Subcutaneous adipose tissue (tissue), 4 donors: Measurements from ENCODE around the gene NKD1. TPM values are rescaled to one million over a fixed set of nuclear protein-coding genes. Genes with fewer than 3 reads are reported as not detected.

Experiments
- total RNA-seq, 4 donors: library from RNA; depleted of rRNA; stranded (reverse); fragments of >200 nt; gene quantifications; one replicate each; pipeline ENCODE4 v1.1.0, GENCODE V29; 2016
- TF ChIP-seq, protein P1 (sequence below): fragments of 450-650 bp; IDR thresholded peaks from one replicate; pipeline ENCODE4 v1.5.1; 2016; ENCODE audit warnings: low read depth, mild to moderate bottlenecking, control low read depth, antibody characterized with exemption, moderate library complexity

NKD1 gene
- total RNA-seq, 4 donors from 2014 or later, result 0.68 to 2.9 (median 2.1) TPM

- TF ChIP-seq, protein P1, sequence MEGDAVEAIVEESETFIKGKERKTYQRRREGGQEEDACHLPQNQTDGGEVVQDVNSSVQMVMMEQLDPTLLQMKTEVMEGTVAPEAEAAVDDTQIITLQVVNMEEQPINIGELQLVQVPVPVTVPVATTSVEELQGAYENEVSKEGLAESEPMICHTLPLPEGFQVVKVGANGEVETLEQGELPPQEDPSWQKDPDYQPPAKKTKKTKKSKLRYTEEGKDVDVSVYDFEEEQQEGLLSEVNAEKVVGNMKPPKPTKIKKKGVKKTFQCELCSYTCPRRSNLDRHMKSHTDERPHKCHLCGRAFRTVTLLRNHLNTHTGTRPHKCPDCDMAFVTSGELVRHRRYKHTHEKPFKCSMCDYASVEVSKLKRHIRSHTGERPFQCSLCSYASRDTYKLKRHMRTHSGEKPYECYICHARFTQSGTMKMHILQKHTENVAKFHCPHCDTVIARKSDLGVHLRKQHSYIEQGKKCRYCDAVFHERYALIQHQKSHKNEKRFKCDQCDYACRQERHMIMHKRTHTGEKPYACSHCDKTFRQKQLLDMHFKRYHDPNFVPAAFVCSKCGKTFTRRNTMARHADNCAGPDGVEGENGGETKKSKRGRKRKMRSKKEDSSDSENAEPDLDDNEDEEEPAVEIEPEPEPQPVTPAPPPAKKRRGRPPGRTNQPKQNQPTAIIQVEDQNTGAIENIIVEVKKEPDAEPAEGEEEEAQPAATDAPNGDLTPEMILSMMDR, result no peak
Observed at GRCh38 chr16:50562657-50563056, 14.5 kb downstream of the NKD1 start.

GRCh38 chr16:50563989-50564388 lies 15.8 kb downstream of the NKD1 start:
- TF ChIP-seq, protein P1, result no peak

GRCh38 chr16:50565428-50565827 lies 17.2 kb downstream of the NKD1 start:
- TF ChIP-seq, protein P1, result no peak

DNA sequence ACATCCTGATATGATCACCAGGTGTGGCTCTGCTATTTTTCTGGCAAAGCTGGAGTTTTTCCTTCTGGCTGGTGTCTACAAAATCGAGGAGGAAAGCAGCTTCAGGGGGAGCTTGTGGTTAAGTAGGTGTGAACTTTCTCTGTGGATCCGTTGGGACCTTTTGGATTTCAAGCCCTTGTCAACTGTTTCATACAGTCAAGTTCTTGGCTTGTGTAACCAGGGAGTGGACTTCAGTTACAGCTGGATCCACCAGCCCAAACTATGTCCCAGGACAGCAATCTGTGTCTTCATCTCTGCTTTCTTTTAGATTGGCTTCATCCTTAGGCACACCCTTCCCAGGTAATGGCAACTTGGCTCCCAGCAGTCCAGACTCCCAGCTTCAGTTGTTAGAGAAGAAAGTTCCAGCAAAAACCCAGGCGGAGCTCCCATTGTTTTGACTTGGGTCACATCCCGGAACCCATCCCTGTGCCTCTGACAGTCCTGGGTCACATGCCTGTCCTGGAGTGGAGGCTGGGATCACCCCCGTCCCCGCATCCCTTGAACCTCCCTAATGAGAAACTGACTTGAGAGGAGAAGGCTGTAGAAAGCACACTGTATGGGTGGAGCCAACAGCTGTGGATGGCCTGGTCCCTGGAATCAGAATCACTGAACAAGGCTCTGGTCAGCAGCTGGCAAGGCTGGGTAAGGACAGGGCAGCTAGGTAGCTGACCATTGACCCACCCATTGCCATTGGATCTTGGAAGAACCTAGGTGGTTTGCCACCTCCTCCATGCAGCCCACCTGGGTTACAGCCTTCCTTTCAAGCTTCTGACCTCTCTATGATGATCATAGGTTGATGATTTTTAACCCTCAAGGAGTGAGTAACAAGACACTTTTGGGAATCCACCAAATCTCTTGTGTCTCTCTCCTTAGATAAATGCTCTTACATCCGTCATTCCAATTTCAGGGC lies 18.1 kb downstream of the NKD1 start:
- TF ChIP-seq, protein P1, result no peak

DNA sequence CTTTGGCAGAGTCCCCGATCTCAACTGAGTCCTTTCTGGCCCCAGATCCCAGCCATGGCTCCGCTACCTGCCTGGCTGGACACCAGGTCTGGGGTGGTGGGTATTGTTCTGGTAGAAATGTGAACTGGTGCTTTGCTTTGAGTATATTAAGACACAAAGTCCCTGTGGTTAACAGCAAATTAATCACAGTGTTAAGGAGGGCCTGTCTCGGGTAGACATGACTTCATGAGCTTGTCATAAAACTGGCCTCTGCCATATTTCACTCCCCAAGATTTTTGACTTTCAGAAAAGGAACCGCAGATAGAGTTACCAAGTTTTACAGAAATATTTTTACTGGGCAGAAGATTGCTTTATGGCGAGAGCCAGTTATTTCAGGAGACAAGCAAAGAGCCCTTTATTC lies 19.5 kb downstream of the NKD1 start:
- TF ChIP-seq, protein P1, result no peak

DNA sequence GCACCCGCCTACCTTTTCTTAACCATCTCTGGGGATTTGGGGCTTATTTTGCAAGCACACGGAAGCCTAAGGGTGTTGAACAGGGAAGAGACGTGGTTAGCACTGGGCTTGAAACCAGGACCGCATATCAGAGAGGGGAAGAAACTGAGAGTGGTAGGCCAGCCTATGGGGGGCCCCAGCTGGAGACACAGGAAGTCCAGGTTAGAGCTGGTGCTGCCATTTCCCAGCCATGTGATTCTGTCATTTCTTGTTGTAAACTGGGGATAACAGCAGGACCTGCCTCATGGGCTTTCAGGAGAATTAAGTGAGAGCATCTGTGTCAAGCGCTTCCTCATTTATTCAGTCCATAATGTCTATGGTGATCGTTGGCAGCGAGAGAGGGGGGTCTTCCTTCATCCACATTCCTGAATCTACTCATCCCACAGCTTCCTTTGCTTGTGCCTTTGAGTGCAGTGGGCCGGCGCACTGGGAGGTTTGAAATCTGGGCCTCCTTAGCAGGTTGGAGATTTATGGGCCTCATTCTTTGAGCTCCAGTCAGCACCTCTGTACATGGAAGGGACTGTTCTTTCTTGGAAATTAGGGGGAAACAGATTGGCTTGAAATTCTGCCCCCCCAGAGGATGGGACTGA lies 20.1 kb downstream of the NKD1 start:
- TF ChIP-seq, protein P1, result no peak

GRCh38 chr16:50570354-50570753 lies 22.2 kb downstream of the NKD1 start:
- TF ChIP-seq, protein P1, result no peak
